ENCODE results near the gene KIF18B.

DNA sequence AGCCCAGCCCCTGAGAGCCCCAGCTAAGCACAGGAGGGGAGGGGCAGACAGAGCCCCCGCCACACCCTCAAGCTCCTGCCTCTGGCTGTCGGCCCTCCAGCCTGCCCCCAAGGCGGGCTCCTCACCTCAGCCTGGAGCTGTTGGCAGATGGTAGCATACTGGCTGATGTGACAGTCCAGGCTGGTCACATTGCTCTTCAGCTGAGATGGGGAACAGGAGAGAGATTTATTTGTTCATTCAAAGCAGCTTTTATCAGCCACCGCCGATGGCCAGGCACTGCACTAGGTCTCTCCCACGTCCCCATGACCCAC, 14.8 kb downstream of the KIF18B start:
- TF ChIP-seq, protein P1, sequence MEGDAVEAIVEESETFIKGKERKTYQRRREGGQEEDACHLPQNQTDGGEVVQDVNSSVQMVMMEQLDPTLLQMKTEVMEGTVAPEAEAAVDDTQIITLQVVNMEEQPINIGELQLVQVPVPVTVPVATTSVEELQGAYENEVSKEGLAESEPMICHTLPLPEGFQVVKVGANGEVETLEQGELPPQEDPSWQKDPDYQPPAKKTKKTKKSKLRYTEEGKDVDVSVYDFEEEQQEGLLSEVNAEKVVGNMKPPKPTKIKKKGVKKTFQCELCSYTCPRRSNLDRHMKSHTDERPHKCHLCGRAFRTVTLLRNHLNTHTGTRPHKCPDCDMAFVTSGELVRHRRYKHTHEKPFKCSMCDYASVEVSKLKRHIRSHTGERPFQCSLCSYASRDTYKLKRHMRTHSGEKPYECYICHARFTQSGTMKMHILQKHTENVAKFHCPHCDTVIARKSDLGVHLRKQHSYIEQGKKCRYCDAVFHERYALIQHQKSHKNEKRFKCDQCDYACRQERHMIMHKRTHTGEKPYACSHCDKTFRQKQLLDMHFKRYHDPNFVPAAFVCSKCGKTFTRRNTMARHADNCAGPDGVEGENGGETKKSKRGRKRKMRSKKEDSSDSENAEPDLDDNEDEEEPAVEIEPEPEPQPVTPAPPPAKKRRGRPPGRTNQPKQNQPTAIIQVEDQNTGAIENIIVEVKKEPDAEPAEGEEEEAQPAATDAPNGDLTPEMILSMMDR (IDR thresholded peaks at IDR 0.05) = no peak
- TF ChIP-seq POLR2A (IDR thresholded peaks at IDR 0.05) (no peak), POLR2AphosphoS5 (IDR thresholded peaks at IDR 0.05) (no peak), EP300 (IDR thresholded peaks at IDR 0.05) (no peak)
